Rectal smooth muscle tissue (tissue), 1 donor: ENCODE data around the gene KL.
A peak's percentile ranks its signal among the peaks of the same experiment; 100 is the strongest.

Source experiments
- H3K27ac ChIP-seq: one replicate; pipeline ENCODE4 v1.7.0; 2013; ENCODE audit warnings: low read depth, low read length, inconsistent platforms
- H3K27me3 ChIP-seq: one replicate; pipeline ENCODE4 v1.7.0; 2013; ENCODE audit warnings: low read length; ENCODE audit not compliant: control insufficient read depth, insufficient read depth
- H3K36me3 ChIP-seq: one replicate; pipeline ENCODE4 v1.7.0; 2013; ENCODE audit warnings: low read length; ENCODE audit not compliant: control insufficient read depth, insufficient read depth
- H3K4me1 ChIP-seq: one replicate; pipeline ENCODE4 v1.7.0; 2013; ENCODE audit warnings: low read length; ENCODE audit not compliant: control insufficient read depth, insufficient read depth
- H3K4me3 ChIP-seq: one replicate; pipeline ENCODE4 v1.7.0; 2013; ENCODE audit warnings: low read length
- H3K9ac ChIP-seq: one replicate; pipeline ENCODE4 v1.7.0; 2013; ENCODE audit warnings: low read length

The KL gene

DNA sequence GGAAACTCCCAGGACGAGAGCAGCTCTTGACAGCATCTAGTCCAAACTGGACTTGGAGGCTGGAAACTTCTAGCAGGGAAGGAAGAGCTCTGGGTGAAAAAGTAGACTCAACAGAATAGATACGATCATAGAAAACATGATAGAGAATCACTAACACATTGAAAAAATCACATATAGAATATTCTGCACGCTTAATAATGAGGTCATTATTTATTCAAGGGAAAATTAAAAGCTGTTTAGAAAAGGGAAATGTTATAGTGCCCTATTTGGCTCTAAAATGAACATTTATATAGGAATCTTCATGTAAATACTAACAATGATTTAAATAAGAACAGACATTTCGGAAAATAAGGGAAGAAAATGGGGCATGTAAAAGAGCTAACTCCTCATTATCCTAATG, 15.1 kb downstream of the KL start:
- Histone ChIP-seq H3K36me3 (no peaks in the 10 kb centered on the region), H3K9ac (no peak overlapping the region)

GRCh38 chr13:33032037-33032625, 15.9 kb downstream of the KL start:
- no peak overlapping the region for H3K27ac ChIP-seq
- no peaks in the 10 kb centered on the region for H3K27me3 ChIP-seq
- H3K4me1 ChIP-seq, result no peaks in the 10 kb centered on the region
- no peak overlapping the region for H3K4me3 ChIP-seq
- no peaks in the 10 kb centered on the region for H3K36me3 ChIP-seq
- no peak overlapping the region for H3K9ac ChIP-seq

More for the DNA sequence above, 15.1 kb downstream of the KL start:
- no peaks in the 10 kb centered on the region for H3K27me3 ChIP-seq
- no peaks in the 10 kb centered on the region for H3K4me1 ChIP-seq
- no peak overlapping the region for H3K27ac ChIP-seq
- no peak overlapping the region for H3K4me3 ChIP-seq

DNA sequence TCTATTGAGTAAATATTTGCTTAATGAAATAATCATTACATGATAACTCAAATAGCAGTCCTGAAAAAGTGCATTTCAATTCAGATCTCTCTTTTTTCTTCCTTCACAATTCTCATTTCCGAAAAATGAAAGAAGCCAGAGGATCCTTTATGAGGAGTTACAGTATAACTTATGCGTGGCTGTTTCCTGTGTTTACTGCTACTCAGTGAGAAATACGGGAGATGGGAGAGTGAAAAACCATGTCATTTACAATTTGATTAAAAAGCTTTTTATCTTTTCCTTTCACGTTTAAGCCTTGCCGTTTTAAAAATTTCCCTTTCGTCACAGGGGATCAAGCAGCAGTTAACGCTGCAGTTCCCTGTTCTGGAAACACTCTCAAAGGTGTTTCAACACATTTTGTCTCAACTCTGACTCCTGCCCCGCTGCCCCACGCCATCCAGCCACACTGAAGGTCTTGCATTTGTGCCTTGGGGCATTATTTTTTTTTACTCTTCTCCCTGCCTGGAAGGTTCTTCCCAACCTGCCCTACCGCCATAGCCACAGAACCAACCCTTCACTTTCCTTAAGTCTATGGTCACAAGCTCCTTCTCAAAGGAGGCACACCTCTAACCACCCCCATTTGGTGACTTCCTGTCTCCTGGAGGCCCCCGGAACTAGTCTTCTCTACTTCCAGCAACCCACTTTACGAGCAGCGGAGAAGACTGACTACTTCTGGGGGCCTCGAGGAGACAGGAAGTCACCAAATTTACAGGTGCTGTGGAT, 17.0 kb downstream of the KL start:
- no peak overlapping the region for H3K4me3 ChIP-seq
- no peak overlapping the region for H3K9ac ChIP-seq
- H3K27ac ChIP-seq, result peak overlapping the region; percentile 10
- no peaks in the 10 kb centered on the region for H3K36me3 ChIP-seq
- H3K4me1 ChIP-seq, result peaks cover 3% of the 10 kb centered on the region
- no peaks in the 10 kb centered on the region for H3K27me3 ChIP-seq

GRCh38 chr13:33033986-33034385, 17.8 kb downstream of the KL start:
- H3K27ac ChIP-seq, result no peak overlapping the region
- no peak overlapping the region for H3K4me3 ChIP-seq
- no peaks in the 10 kb centered on the region for H3K36me3 ChIP-seq
- no peak overlapping the region for H3K9ac ChIP-seq
- H3K27me3 ChIP-seq, result no peaks in the 10 kb centered on the region
- peaks cover 3% of the 10 kb centered on the region for H3K4me1 ChIP-seq

- Histone ChIP-seq H3K27me3 (no peaks in the 10 kb centered on the region), H3K9ac (no peak overlapping the region), H3K4me1 (peaks cover 3% of the 10 kb centered on the region), H3K27ac (no peak overlapping the region), H3K4me3 (no peak overlapping the region), H3K36me3 (no peaks in the 10 kb centered on the region)
These were observed 18.8 kb downstream of the KL start for GRCh38 chr13:33034882-33035520.

GRCh38 chr13:33037673-33038072, 21.4 kb downstream of the KL start:
- Histone ChIP-seq H3K4me1 (peaks cover 7% of the 10 kb centered on the region), H3K36me3 (no peaks in the 10 kb centered on the region), H3K27me3 (no peaks in the 10 kb centered on the region), H3K4me3 (no peak overlapping the region), H3K9ac (no peak overlapping the region), H3K27ac (peak overlapping the region; percentile 57)

- Histone ChIP-seq H3K27me3 (no peaks in the 10 kb centered on the region), H3K4me3 (no peak overlapping the region), H3K27ac (peak overlapping the region; percentile 69), H3K36me3 (no peaks in the 10 kb centered on the region), H3K9ac (no peak overlapping the region), H3K4me1 (peaks cover 7% of the 10 kb centered on the region)
These were observed 23.9 kb downstream of the KL start for GRCh38 chr13:33040090-33040489.

DNA sequence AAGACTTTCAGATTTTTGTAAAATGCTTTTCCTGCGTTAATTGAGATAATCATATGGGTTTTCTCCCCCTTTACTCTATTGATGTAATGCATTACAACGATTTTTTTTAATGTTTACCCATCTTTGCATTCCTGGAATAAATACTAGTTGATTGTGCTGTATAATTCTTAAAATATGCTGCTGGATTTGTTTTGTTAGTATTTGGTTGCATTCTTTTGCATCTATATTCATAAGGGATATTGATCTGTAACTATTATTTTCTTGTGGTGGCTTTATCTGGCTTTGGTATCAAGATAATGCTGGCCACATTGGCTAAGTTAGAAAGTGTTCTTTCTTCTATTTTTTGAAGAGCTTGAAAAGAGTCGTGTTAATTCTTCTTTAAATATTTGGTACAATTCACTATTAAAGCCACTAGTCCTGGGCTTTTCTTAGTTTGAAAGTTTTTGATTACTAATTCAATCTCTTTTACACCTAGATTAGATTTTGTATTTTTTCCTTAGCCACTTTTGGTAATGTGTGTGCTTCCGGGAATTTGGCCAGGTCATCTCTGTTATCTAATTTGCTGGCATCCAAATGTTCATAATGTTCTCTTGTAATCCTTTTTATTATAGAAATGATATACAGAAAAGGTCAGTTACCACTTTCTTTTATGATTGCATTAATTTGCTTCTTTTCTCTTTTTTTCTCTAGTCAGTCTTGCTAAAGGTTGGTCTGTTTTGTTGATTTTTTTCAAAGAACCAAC, 29.8 kb downstream of the KL start:
- Histone ChIP-seq H3K4me1 (peaks cover 3% of the 10 kb centered on the region), H3K27me3 (no peaks in the 10 kb centered on the region), H3K36me3 (no peaks in the 10 kb centered on the region), H3K9ac (no peak overlapping the region), H3K27ac (peak overlapping the region; percentile 3), H3K4me3 (no peak overlapping the region)

DNA sequence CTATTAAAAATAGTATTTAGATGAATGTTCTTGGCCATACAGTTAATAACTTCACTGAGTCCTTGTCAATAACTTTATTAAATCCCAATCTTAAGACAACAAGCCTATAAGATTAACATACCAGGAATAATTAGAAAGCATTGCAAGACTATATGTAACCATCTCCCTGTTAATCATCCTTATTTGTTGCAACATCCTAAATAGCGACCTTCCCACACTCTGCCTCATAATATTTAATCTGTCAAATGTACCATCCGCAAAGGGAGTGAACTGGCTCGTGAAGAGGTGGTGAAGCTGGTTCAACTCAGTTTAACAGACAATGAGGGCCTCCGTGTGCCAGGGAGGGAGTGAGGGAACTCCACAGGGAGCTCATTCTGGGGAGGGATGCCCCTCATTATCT, 33.9 kb downstream of the KL start:
- no peaks in the 10 kb centered on the region for H3K36me3 ChIP-seq
- no peaks in the 10 kb centered on the region for H3K27me3 ChIP-seq
- peaks cover 20% of the 10 kb centered on the region for H3K4me1 ChIP-seq
- no peak overlapping the region for H3K9ac ChIP-seq
- no peak overlapping the region for H3K4me3 ChIP-seq
- H3K27ac ChIP-seq, result no peak overlapping the region

DNA sequence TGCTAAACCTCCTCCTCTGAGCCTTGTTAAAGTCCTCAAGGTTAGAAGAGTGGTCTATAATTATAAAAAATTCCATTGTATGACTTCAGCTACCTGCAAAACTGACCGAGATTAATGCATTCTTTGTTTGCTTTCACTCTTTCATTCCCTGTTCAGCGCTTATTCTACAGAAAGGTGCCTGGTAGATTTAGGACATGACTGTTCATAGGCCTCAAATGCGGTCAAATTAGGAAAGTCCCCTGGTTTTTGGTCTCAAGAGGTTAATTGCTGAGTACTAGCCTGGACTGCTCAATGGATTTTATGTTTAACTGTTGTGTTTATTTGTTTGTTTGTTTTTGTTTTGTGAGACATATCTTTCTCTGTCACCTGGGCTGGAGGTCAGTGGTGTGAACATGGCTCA, 35.4 kb downstream of the KL start:
- no peak overlapping the region for H3K9ac ChIP-seq
- no peaks in the 10 kb centered on the region for H3K36me3 ChIP-seq
- H3K4me3 ChIP-seq, result no peak overlapping the region
- no peaks in the 10 kb centered on the region for H3K27me3 ChIP-seq
- no peak overlapping the region for H3K27ac ChIP-seq
- H3K4me1 ChIP-seq, result peaks cover 20% of the 10 kb centered on the region

- H3K27ac ChIP-seq, result peak overlapping the region; percentile 75
- peaks cover 20% of the 10 kb centered on the region for H3K4me1 ChIP-seq
- H3K36me3 ChIP-seq, result no peaks in the 10 kb centered on the region
- no peak overlapping the region for H3K9ac ChIP-seq
- H3K4me3 ChIP-seq, result no peak overlapping the region
- no peaks in the 10 kb centered on the region for H3K27me3 ChIP-seq
These were observed 36.5 kb downstream of the KL start for GRCh38 chr13:33052506-33053280.
